ENCODE results near the gene AURKAIP1.

GRCh38 chr1:1336931-1337792 is 37.8 kb downstream of the AURKAIP1 start:
- TF ChIP-seq CTCF (conservative IDR thresholded peaks at IDR 0.05; ENCODE audit: low read depth, low read length), result no peak
- no peak for TF ChIP-seq EZH2 (IDR thresholded peaks at IDR 0.05; ENCODE audit: low read length, unreplicated experiment)
- no peak for TF ChIP-seq EZH2phosphoT487 (IDR thresholded peaks at IDR 0.05; ENCODE audit: borderline replicate concordance, low read length)
